H9 (cell line): Measurements from ENCODE around the gene TEAD1. TPM values are rescaled to one million over a fixed set of nuclear protein-coding genes. Genes with fewer than 3 reads are reported as not detected.

Source experiments
- DNase-seq: peaks from one replicate; pipeline ENCODE4 v3.0.0-alpha.2; 2017
- H2AFZ ChIP-seq: one replicate; pipeline ENCODE4 v1.6.1; 2013; ENCODE audit warnings: mild to moderate bottlenecking, low read length, control low read depth, moderate library complexity
- H2AK5ac ChIP-seq: 2 replicates; pipeline ENCODE4 v1.6.1; 2013; ENCODE audit warnings: low read length, control low read depth, mixed read lengths; ENCODE audit not compliant: insufficient read length
- H2BK120ac ChIP-seq: one replicate; pipeline ENCODE4 v1.6.1; 2013; ENCODE audit warnings: low read depth, mild to moderate bottlenecking, low read length, control low read depth, inconsistent platforms; ENCODE audit not compliant: poor library complexity, severe bottlenecking
- H2BK12ac ChIP-seq: 2 replicates; pipeline ENCODE4 v1.6.1; 2013; ENCODE audit warnings: low read length, control low read depth, mixed read lengths, low read depth; ENCODE audit not compliant: insufficient read length
- H2BK15ac ChIP-seq: 2 replicates; pipeline ENCODE4 v1.6.1; 2013; ENCODE audit warnings: low read depth, low read length, control low read depth
- H2BK20ac ChIP-seq: one replicate; pipeline ENCODE4 v1.6.1; 2013; ENCODE audit warnings: low read depth, mild to moderate bottlenecking, low read length, control low read depth, inconsistent platforms; ENCODE audit not compliant: poor library complexity, severe bottlenecking
- H2BK5ac ChIP-seq: 2 replicates; pipeline ENCODE4 v1.6.1; 2013; ENCODE audit warnings: low read length, control low read depth, mixed read lengths; ENCODE audit not compliant: insufficient read length
- H3K14ac ChIP-seq: 2 replicates; pipeline ENCODE4 v1.6.1; 2013; ENCODE audit warnings: low read length, control low read depth; ENCODE audit not compliant: insufficient read depth
- H3K18ac ChIP-seq: 2 replicates; pipeline ENCODE4 v1.6.1; 2013; ENCODE audit warnings: low read depth, mild to moderate bottlenecking, mixed read lengths, low read length, control low read depth; ENCODE audit not compliant: insufficient read length
- H3K23ac ChIP-seq: 2 replicates; pipeline ENCODE4 v1.6.1; 2013; ENCODE audit warnings: low read length, control low read depth, mixed read lengths, low read depth; ENCODE audit not compliant: insufficient read length
- H3K23me2 ChIP-seq: 2 replicates; pipeline ENCODE4 v1.6.1; 2013; ENCODE audit warnings: low read depth, mild to moderate bottlenecking, mixed read lengths, low read length, control low read depth; ENCODE audit not compliant: insufficient read length, poor library complexity, severe bottlenecking
- H3K27ac ChIP-seq: 2 replicates; pipeline ENCODE4 v1.5.1; 2013; ENCODE audit warnings: low read length, control low read depth, mixed read lengths, low read depth; ENCODE audit not compliant: insufficient read length
- H3K27me3 ChIP-seq: 2 replicates; pipeline ENCODE4 v1.6.1; 2013; ENCODE audit warnings: low read length, control low read depth, inconsistent platforms; ENCODE audit not compliant: insufficient read depth
- H3K4ac ChIP-seq: 2 replicates; pipeline ENCODE4 v1.6.1; 2013; ENCODE audit warnings: low read depth, mild to moderate bottlenecking, control low read depth, inconsistent platforms, low read length, moderate library complexity
- H3K4me1 ChIP-seq: 2 replicates; pipeline ENCODE4 v1.6.1; 2013; ENCODE audit warnings: low read length, control low read depth, inconsistent platforms; ENCODE audit not compliant: insufficient read depth
- H3K4me2 ChIP-seq: 2 replicates; pipeline ENCODE4 v1.6.1; 2013; ENCODE audit warnings: low read length, control low read depth, mixed read lengths; ENCODE audit not compliant: insufficient read length, insufficient read depth
- H3K56ac ChIP-seq: 2 replicates; pipeline ENCODE4 v1.6.1; 2013; ENCODE audit warnings: low read depth, mild to moderate bottlenecking, mixed read lengths, low read length, control low read depth; ENCODE audit not compliant: insufficient read length
- H3K79me1 ChIP-seq: 2 replicates; pipeline ENCODE4 v1.6.1; 2013; ENCODE audit warnings: low read depth, mild to moderate bottlenecking, moderate library complexity, low read length, control low read depth, inconsistent platforms; ENCODE audit not compliant: insufficient read depth, poor library complexity, severe bottlenecking
- H3K79me2 ChIP-seq: 2 replicates; pipeline ENCODE4 v1.6.1; 2013; ENCODE audit warnings: low read length, control low read depth, inconsistent platforms; ENCODE audit not compliant: insufficient read depth
- H3K9ac ChIP-seq: 2 replicates; pipeline ENCODE4 v1.6.1; 2013; ENCODE audit warnings: low read length, control low read depth, mixed read lengths; ENCODE audit not compliant: insufficient read length; ENCODE audit errors: extremely low read depth
- H3K9me3 ChIP-seq: one replicate; pipeline ENCODE4 v1.6.1; 2013; ENCODE audit warnings: low read depth, low read length, inconsistent platforms; ENCODE audit not compliant: control insufficient read depth
- H3T11ph ChIP-seq: one replicate; pipeline ENCODE4 v1.6.1; 2013; ENCODE audit warnings: mild to moderate bottlenecking, low read length, control low read depth, inconsistent platforms
- H4K20me1 ChIP-seq: one replicate; pipeline ENCODE4 v1.6.1; 2013; ENCODE audit not compliant: control insufficient read depth, insufficient read length, insufficient read depth
- H4K5ac ChIP-seq: 2 replicates; pipeline ENCODE4 v1.6.1; 2013; ENCODE audit warnings: low read depth, mild to moderate bottlenecking, mixed read lengths, low read length, control low read depth; ENCODE audit not compliant: insufficient read length
- H4K8ac ChIP-seq: replicated peaks from 2 replicates; pipeline ENCODE4 v1.6.1; 2013; ENCODE audit warnings: low read length, control low read depth, mixed read lengths, low read depth; ENCODE audit not compliant: insufficient read length
- H4K91ac ChIP-seq: 2 replicates; pipeline ENCODE4 v1.6.1; 2013; ENCODE audit warnings: low read depth, mild to moderate bottlenecking, moderate library complexity, mixed read lengths, low read length, control low read depth; ENCODE audit not compliant: insufficient read length
- H3K27ac Mint-ChIP-seq, 3 experiments: 2 replicates in 2 of 3; 3 replicates in 1 of 3; pipeline ENCODE4 v1.8.0; 2020 to 2021; ENCODE audit warnings: mixed read lengths in 3 of 3, mild to moderate bottlenecking in 1 of 3, moderate library complexity in 1 of 3
- H3K27me3 Mint-ChIP-seq: 2 replicates; pipeline ENCODE4 v1.8.0; 2021; ENCODE audit warnings: low read depth, mild to moderate bottlenecking, moderate library complexity, mixed read lengths
- H3K36me3 Mint-ChIP-seq, 3 experiments: 2 replicates in 2 of 3; 3 replicates in 1 of 3; pipeline ENCODE4 v1.8.0; 2020 to 2021; ENCODE audit warnings: low read depth in 3 of 3, mixed read lengths in 3 of 3; ENCODE audit not compliant: insufficient read depth in 1 of 3
- H3K4me1 Mint-ChIP-seq, 2 experiments: 2 replicates each; pipeline ENCODE4 v1.8.0; 2020; ENCODE audit warnings: mixed read lengths in 2 of 2
- H3K4me3 Mint-ChIP-seq, 2 experiments: 2 replicates in 1 of 2; 3 replicates in 1 of 2; pipeline ENCODE4 v1.8.0; 2020 to 2021; ENCODE audit warnings: mild to moderate bottlenecking in 2 of 2, mixed read lengths in 2 of 2, moderate library complexity in 1 of 2
- H3K9me3 Mint-ChIP-seq, 2 experiments: 2 replicates in 1 of 2; 3 replicates in 1 of 2; pipeline ENCODE4 v1.8.0; 2020; ENCODE audit warnings: mild to moderate bottlenecking in 2 of 2, mixed read lengths in 2 of 2, moderate library complexity in 1 of 2
- WGBS: extraction: QIAGEN DNeasy Blood & Tissue Kit; methylation state at CpG from one replicate; pipeline ENCODE4 v1.1.7; 2013; ENCODE audit warnings: missing lambda C conversion rate, low lambda C conversion rate, mixed read lengths; ENCODE audit not compliant: insufficient read length; ENCODE audit errors: extremely low coverage; 5-methylcytosine and 5-hydroxymethylcytosine counted together
- total RNA-seq: library from RNA; stranded (reverse); gene quantifications from 2 replicates; pipeline ENCODE4 v1.2.1, GENCODE V29; 2021
- TF ChIP-seq, protein P1 (sequence below): fragments of 200-600 bp; sonication (generic); conservative IDR thresholded peaks from 3 replicates; pipeline ENCODE4 v1.8.0; 2021; ENCODE audit warnings: antibody characterized with exemption, mild to moderate bottlenecking

TEAD1 gene
- total RNA-seq, 1 experiment from 2014 or later: 75.1 TPM

DNA sequence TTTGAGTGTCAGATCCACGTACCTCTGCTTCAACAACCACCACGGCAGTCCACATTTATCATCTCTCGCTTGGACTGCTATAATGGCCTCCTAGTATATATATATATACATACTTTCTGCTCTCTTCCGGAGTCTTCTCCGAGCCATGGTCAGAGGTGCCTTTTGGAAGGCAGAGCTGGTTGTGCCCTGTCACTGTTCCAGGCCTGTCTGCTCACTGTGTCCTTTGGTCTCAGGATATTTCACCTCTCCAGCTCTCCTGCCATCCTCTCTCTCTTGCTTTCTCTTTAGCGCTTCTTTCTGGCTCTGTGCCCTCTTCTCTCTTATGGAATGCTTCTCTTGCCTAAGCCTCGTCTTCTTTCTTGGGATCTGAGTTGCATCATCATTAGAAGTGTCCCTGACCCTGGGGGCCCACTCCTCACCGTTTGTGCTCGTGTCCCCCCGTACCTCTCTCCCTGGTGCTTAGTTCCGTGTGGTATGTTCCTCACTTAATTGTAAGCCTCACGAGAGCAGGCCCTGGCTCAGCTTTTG is 248.8 kb downstream of the TEAD1 start:
- H3K4me1 Mint-ChIP-seq: peaks cover 6 to 9% of the 10 kb centered on the region in 2 experiments
- Histone ChIP-seq H3T11ph (no peak overlapping the region), H2BK15ac (no peak overlapping the region), H3K4ac (no peak overlapping the region), H3K79me2 (no peaks in the 10 kb centered on the region), H3K18ac (no peak overlapping the region), H3K27me3 (no peaks in the 10 kb centered on the region), H3K9ac (no peak overlapping the region), H3K79me1 (no peaks in the 10 kb centered on the region), H3K23me2 (no peaks in the 10 kb centered on the region), H3K27ac (no peak overlapping the region), H3K4me2 (no peak overlapping the region), H3K14ac (no peak overlapping the region), H2BK120ac (no peak overlapping the region), H2BK12ac (no peak overlapping the region), H2AFZ (no peak overlapping the region), H2AK5ac (no peak overlapping the region), H3K56ac (no peak overlapping the region), H4K8ac (no peak overlapping the region), H2BK20ac (no peak overlapping the region), H4K5ac (no peak overlapping the region), H3K9me3 (no peaks in the 10 kb centered on the region), H2BK5ac (no peak overlapping the region), H4K91ac (no peak overlapping the region), H3K4me1 (no peaks in the 10 kb centered on the region), H3K23ac (no peak overlapping the region), H4K20me1 (no peaks in the 10 kb centered on the region)
- WGBS: no CpG with 5 or more reads among the region's 12 CpGs
- TF ChIP-seq, protein P1, sequence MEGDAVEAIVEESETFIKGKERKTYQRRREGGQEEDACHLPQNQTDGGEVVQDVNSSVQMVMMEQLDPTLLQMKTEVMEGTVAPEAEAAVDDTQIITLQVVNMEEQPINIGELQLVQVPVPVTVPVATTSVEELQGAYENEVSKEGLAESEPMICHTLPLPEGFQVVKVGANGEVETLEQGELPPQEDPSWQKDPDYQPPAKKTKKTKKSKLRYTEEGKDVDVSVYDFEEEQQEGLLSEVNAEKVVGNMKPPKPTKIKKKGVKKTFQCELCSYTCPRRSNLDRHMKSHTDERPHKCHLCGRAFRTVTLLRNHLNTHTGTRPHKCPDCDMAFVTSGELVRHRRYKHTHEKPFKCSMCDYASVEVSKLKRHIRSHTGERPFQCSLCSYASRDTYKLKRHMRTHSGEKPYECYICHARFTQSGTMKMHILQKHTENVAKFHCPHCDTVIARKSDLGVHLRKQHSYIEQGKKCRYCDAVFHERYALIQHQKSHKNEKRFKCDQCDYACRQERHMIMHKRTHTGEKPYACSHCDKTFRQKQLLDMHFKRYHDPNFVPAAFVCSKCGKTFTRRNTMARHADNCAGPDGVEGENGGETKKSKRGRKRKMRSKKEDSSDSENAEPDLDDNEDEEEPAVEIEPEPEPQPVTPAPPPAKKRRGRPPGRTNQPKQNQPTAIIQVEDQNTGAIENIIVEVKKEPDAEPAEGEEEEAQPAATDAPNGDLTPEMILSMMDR: no peak
- H3K4me3 Mint-ChIP-seq: no peak overlapping the region
- no peaks in the 10 kb centered on the region for H3K9me3 Mint-ChIP-seq
- peaks cover 0 to 12% (median 6%) of the 10 kb centered on the region in 3 experiments; a peak in 6 of 7 replicates for H3K36me3 Mint-ChIP-seq
- no peak for DNase-seq
- no peaks in the 10 kb centered on the region for H3K27me3 Mint-ChIP-seq
- H3K27ac Mint-ChIP-seq: peak overlapping the region in 2 of 3 experiments; percentile 31 to 79; a peak in 5 of 7 replicates
